Right renal cortex interstitium (tissue), 3 donors: ENCODE results near the gene ESRRB. TPM values are rescaled to one million over a fixed set of nuclear protein-coding genes. Genes with fewer than 3 reads are reported as not detected.

Experiments
- DNase-seq, 3 donors: peaks; one replicate each; pipeline ENCODE4 v3.0.0-alpha.2; 2013; ENCODE audit warnings: low read depth in 3 of 3, low spot score in 2 of 3
- polyA plus RNA-seq, 3 donors: library from polyadenylated mRNA; unstranded; fragments of 120-200 nt; gene quantifications; one replicate each; pipeline ENCODE4 v1.2.1, GENCODE V29; 2013; ENCODE audit not compliant: insufficient read length in 3 of 3

The ESRRB gene
- 1 to 10 TPM; 7.3 to 9.4 (median 7.5) TPM for polyA plus RNA-seq

- peak in 1 of 3 donors; percentile 62 for DNase-seq
Observed at GRCh38 chr14:76375947-76376404, at the start of gene ESRRB. Gene ESRRB (plus strand): TSS chr14:76376137. CDS start chr14:76376402, 265 bp downstream.

- no peak for DNase-seq
Observed at GRCh38 chr14:76326918-76327689, 48.8 kb upstream of the ESRRB start.

- DNase-seq = no peak
Observed at GRCh38 chr14:76328457-76329137, 47.3 kb upstream of the ESRRB start.

- DNase-seq = no peak
Observed at GRCh38 chr14:76329154-76329928, 46.6 kb upstream of the ESRRB start.

GRCh38 chr14:76329951-76330350, 46.0 kb upstream of the ESRRB start:
- no peak for DNase-seq

GRCh38 chr14:76330411-76331327, 45.3 kb upstream of the ESRRB start:
- no peak for DNase-seq

- DNase-seq = no peak
Observed at GRCh38 chr14:76331328-76332011, 44.5 kb upstream of the ESRRB start.

GRCh38 chr14:76333664-76334063, 42.3 kb upstream of the ESRRB start:
- DNase-seq = no peak

- no peak for DNase-seq
Observed at GRCh38 chr14:76334316-76334715, 41.6 kb upstream of the ESRRB start.

- DNase-seq = no peak
Observed at GRCh38 chr14:76336876-76337275, 39.1 kb upstream of the ESRRB start.

GRCh38 chr14:76337635-76338545, 38.0 kb upstream of the ESRRB start:
- no peak for DNase-seq

- DNase-seq = no peak
Observed at GRCh38 chr14:76339728-76340615, 36.0 kb upstream of the ESRRB start.

GRCh38 chr14:76343386-76343785, 32.6 kb upstream of the ESRRB start:
- no peak for DNase-seq

GRCh38 chr14:76346391-76347160, 29.4 kb upstream of the ESRRB start:
- DNase-seq = no peak

GRCh38 chr14:76348898-76349297, 27.0 kb upstream of the ESRRB start:
- no peak for DNase-seq

- no peak for DNase-seq
Observed at GRCh38 chr14:76349993-76350392, 25.9 kb upstream of the ESRRB start.

GRCh38 chr14:76350671-76351070, 25.3 kb upstream of the ESRRB start:
- DNase-seq = no peak
